K562 (cell line): ENCODE results near the gene IFNK. TPM values are rescaled to one million over a fixed set of nuclear protein-coding genes. Genes with fewer than 3 reads are reported as not detected.
A peak's percentile ranks its signal among the peaks of the same experiment; 100 is the strongest.

Source experiments
- ARID1B ChIP-seq: fragments of 450-650 bp; IDR thresholded peaks from 2 replicates; pipeline ENCODE4 v1.6.1; 2016; ENCODE audit warnings: antibody characterized with exemption, mild to moderate bottlenecking, inconsistent platforms
- EGR1 ChIP-seq: fragments of 450-650 bp; conservative IDR thresholded peaks from 2 replicates; pipeline ENCODE4 v1.6.1; 2017; ENCODE audit warnings: mild to moderate bottlenecking
- HMGN3 ChIP-seq: IDR thresholded peaks from 2 replicates; pipeline ENCODE4 v1.6.1; 2011; ENCODE audit warnings: borderline replicate concordance, low read depth, mild to moderate bottlenecking, mixed read lengths, low read length; ENCODE audit not compliant: insufficient read length; ENCODE audit errors: extremely low read depth
- HNRNPLL ChIP-seq: fragments of 200-400 bp; formaldehyde crosslinking; IDR thresholded peaks from 2 replicates; pipeline ENCODE4 v1.6.1; 2017; ENCODE audit warnings: low read length, low read depth, mild to moderate bottlenecking; ENCODE audit not compliant: poor library complexity, severe bottlenecking
- KDM1A ChIP-seq, 2 experiments: fragments of 450-650 bp; IDR thresholded peaks; 2 replicates each; pipeline ENCODE4 v1.6.1; 2016; ENCODE audit warnings: mild to moderate bottlenecking in 2 of 2
- NCOA4 ChIP-seq: fragments of 450-650 bp; IDR thresholded peaks from 2 replicates; pipeline ENCODE4 v1.6.1; 2018; ENCODE audit warnings: mild to moderate bottlenecking; ENCODE audit not compliant: partially characterized antibody
- PHF8 ChIP-seq: fragments of 200-600 bp; sonication (generic); IDR thresholded peaks from 2 replicates; pipeline ENCODE4 v1.6.1; 2012; ENCODE audit warnings: mixed run types, mild to moderate bottlenecking, inconsistent platforms, low read length, moderate library complexity, borderline replicate concordance
- POLR2G ChIP-seq: fragments of 200-400 bp; formaldehyde crosslinking; IDR thresholded peaks from 2 replicates; pipeline ENCODE4 v1.6.1; 2017; ENCODE audit warnings: low read depth, mild to moderate bottlenecking, antibody characterized with exemption, low read length, moderate library complexity
- PTRF ChIP-seq: fragments of 450-650 bp; IDR thresholded peaks from 2 replicates; pipeline ENCODE4 v1.6.1; 2016; ENCODE audit warnings: mild to moderate bottlenecking, missing genetic modification characterization, missing compliant biosample characterization
- RAD51 ChIP-seq: fragments of 450-650 bp; IDR thresholded peaks from 2 replicates; pipeline ENCODE4 v1.7.1; 2016; ENCODE audit warnings: low read depth, mild to moderate bottlenecking, borderline replicate concordance
- RBBP5 ChIP-seq: fragments of 200-600 bp; sonication (generic); IDR thresholded peaks from 2 replicates; pipeline ENCODE4 v1.6.1; 2012; ENCODE audit warnings: borderline replicate concordance, mild to moderate bottlenecking, low read length, control low read depth, inconsistent platforms; ENCODE audit not compliant: insufficient read depth, poor library complexity, severe bottlenecking
- RBM15 ChIP-seq: fragments of 200-400 bp; formaldehyde crosslinking; IDR thresholded peaks from 2 replicates; pipeline ENCODE4 v1.6.1; 2018; ENCODE audit warnings: mild to moderate bottlenecking, low read length, moderate library complexity; ENCODE audit not compliant: insufficient read depth
- SRF ChIP-seq, 2 experiments: fragments of 250-450, 450-650 bp in 1 of 2; sonication (Bioruptor Pico) in 1 of 2; sonication (generic) in 1 of 2; formaldehyde crosslinking; IDR thresholded peaks; 2 replicates each; pipeline versions ENCODE4 v1.5.0 to v1.5.1; 2020 to 2022; ENCODE audit warnings: mild to moderate bottlenecking in 1 of 2, missing genetic modification reagents in 1 of 2
- TBP ChIP-seq: optimal IDR thresholded peaks from 2 replicates; pipeline ENCODE3; 2011; ENCODE audit warnings: low read depth, low read length, improper control_type of control experiment
- ZNF586 ChIP-seq: fragments of 450-650 bp; formaldehyde crosslinking; conservative IDR thresholded peaks from 2 replicates; pipeline ENCODE4 v1.4.0; 2020; ENCODE audit warnings: mild to moderate bottlenecking, moderate library complexity
- polyA plus RNA-seq, 8 experiments: library from polyadenylated mRNA; depleted of rRNA in 4 of 8; stranded (reverse) in 5 of 8; unstranded in 3 of 8; fragments of >200 nt; fragmentation: Nextera tagmentation in 2 of 8; fragmentation: Illumina TruSeq in 1 of 8; extraction: Ambion mirVana in 2 of 8; extraction: Trizol in 1 of 8; gene quantifications; 2 replicates each; pipeline versions ENCODE4 v1.2.1 to v1.2.3, GENCODE V29; 2011 to 2014; ENCODE audit warnings: inconsistent platforms in 1 of 8, missing spikeins in 1 of 8
- total RNA-seq, 7 experiments: library from RNA; depleted of rRNA in 6 of 7; stranded (reverse); fragments of >200 nt in 6 of 7; fragmentation: Illumina TruSeq in 2 of 7; extraction: Trizol in 2 of 7; gene quantifications; 2 replicates each; pipeline versions ENCODE4 v1.2.1 to v1.2.3, GENCODE V29; 2011 to 2021; ENCODE audit warnings: low replicate concordance in 1 of 7
- TF ChIP-seq, protein P1 (sequence below): fragments of 200-400 bp; formaldehyde crosslinking; IDR thresholded peaks from 2 replicates; pipeline ENCODE4 v1.6.1; 2017; ENCODE audit warnings: mild to moderate bottlenecking, low read depth, low read length, moderate library complexity
- TF ChIP-seq, protein P2 (sequence below): sonication (generic); formaldehyde crosslinking; IDR thresholded peaks from 2 replicates; pipeline ENCODE4 v1.9.0; 2022; ENCODE audit warnings: mild to moderate bottlenecking, missing genetic modification reagents
- TF ChIP-seq, protein P3 (sequence below): IDR thresholded peaks from 3 replicates; pipeline ENCODE4 v1.6.1; 2011; ENCODE audit warnings: borderline replicate concordance, mild to moderate bottlenecking; ENCODE audit not compliant: insufficient read length, insufficient read depth

IFNK gene
- total and polyA plus RNA-seq, 9 of the 15 experiments (the other 6 are each of a cell fraction or from before 2014, with no cell fraction given) = 0.11 TPM; not detected in 8

DNA sequence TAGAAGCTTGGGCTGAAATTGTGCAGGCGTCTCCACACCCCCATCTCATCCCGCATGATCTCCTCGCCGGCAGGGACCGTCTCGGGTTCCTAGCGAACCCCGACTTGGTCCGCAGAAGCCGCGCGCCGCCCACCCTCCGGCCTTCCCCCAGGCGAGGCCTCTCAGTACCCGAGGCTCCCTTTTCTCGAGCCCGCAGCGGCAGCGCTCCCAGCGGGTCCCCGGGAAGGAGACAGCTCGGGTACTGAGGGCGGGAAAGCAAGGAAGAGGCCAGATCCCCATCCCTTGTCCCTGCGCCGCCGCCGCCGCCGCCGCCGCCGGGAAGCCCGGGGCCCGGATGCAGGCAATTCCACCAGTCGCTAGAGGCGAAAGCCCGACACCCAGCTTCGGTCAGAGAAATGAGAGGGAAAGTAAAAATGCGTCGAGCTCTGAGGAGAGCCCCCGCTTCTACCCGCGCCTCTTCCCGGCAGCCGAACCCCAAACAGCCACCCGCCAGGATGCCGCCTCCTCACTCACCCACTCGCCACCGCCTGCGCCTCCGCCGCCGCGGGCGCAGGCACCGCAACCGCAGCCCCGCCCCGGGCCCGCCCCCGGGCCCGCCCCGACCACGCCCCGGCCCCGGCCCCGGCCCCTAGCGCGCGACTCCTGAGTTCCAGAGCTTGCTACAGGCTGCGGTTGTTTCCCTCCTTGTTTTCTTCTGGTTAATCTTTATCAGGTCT lies 49.0 kb downstream of the IFNK start, which contains the start of gene C9orf72 (continued):
- no peak for TF ChIP-seq PTRF (tag)
- no peak for TF ChIP-seq RBBP5
- TF ChIP-seq SRF (CRISPR knock-in tag; IDR thresholded peaks at IDR 0.05) = no peak
- TF ChIP-seq ARID1B = no peak
- TF ChIP-seq TBP = no peak
- peak; percentile 82 for TF ChIP-seq HNRNPLL
- TF ChIP-seq KDM1A (IDR thresholded peaks at IDR 0.05) = 0 out of 4 replicates have a peak, but pooled peaks of 1 of the 2 experiments have one; percentile 1
- TF ChIP-seq ZNF586 = no peak
- TF ChIP-seq RAD51 = no peak
- TF ChIP-seq, protein P1, sequence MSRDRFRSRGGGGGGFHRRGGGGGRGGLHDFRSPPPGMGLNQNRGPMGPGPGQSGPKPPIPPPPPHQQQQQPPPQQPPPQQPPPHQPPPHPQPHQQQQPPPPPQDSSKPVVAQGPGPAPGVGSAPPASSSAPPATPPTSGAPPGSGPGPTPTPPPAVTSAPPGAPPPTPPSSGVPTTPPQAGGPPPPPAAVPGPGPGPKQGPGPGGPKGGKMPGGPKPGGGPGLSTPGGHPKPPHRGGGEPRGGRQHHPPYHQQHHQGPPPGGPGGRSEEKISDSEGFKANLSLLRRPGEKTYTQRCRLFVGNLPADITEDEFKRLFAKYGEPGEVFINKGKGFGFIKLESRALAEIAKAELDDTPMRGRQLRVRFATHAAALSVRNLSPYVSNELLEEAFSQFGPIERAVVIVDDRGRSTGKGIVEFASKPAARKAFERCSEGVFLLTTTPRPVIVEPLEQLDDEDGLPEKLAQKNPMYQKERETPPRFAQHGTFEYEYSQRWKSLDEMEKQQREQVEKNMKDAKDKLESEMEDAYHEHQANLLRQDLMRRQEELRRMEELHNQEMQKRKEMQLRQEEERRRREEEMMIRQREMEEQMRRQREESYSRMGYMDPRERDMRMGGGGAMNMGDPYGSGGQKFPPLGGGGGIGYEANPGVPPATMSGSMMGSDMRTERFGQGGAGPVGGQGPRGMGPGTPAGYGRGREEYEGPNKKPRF = no peak
- TF ChIP-seq EGR1 = peak; percentile 65
- peak; percentile 73 for TF ChIP-seq POLR2G
- peak; percentile 32 for TF ChIP-seq HMGN3
- TF ChIP-seq PHF8 = peak; percentile 41; the same call in 1 of the 2 replicates
- TF ChIP-seq, protein P2, sequence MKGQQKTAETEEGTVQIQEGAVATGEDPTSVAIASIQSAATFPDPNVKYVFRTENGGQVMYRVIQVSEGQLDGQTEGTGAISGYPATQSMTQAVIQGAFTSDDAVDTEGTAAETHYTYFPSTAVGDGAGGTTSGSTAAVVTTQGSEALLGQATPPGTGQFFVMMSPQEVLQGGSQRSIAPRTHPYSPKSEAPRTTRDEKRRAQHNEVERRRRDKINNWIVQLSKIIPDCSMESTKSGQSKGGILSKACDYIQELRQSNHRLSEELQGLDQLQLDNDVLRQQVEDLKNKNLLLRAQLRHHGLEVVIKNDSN (CRISPR knock-in tag) = no peak
- TF ChIP-seq RBM15 = no peak
- TF ChIP-seq, protein P3, sequence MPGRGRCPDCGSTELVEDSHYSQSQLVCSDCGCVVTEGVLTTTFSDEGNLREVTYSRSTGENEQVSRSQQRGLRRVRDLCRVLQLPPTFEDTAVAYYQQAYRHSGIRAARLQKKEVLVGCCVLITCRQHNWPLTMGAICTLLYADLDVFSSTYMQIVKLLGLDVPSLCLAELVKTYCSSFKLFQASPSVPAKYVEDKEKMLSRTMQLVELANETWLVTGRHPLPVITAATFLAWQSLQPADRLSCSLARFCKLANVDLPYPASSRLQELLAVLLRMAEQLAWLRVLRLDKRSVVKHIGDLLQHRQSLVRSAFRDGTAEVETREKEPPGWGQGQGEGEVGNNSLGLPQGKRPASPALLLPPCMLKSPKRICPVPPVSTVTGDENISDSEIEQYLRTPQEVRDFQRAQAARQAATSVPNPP = no peak
- no peak for TF ChIP-seq NCOA4
